ENCODE measurements around the gene STRA6. TPM values are rescaled to one million over a fixed set of nuclear protein-coding genes. Genes with fewer than 3 reads are reported as not detected.

The STRA6 gene
- total RNA-seq, 1 experiment from 2014 or later, result 0.29 TPM

DNA sequence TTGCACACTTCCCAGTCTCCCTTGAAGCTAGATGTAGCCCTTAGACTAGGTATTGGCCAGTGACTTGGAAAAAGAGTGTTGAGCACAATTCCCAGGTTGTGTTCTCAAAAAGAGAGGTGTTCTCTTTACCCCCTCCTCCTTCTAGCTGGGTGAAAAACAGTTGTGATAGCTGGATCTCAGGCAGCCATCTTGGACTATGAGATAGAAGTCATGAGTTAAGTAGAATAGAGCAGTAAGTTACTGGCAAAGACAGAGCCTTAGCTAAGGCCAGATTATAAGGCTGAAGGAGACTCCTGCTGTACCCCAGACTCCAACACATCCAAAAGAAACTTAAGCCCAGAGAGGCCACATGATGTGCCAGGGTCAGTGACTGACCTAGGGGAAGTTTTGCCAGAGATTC is 8.1 kb upstream of the STRA6 start:
- Histone ChIP-seq H3K9ac (ENCODE audit: low read length) (no peak overlapping the region), H3K79me2 (ENCODE audit: low read length) (no peaks in the 10 kb centered on the region), H3K4me1 (ENCODE audit: insufficient read depth, low read length) (peaks cover 13% of the 10 kb centered on the region), H4K20me1 (ENCODE audit: low read length) (no peaks in the 10 kb centered on the region), H3K4me2 (ENCODE audit: low read length) (no peak overlapping the region), H3K9me3 (ENCODE audit: low read length) (no peaks in the 10 kb centered on the region), H3K4me3 (ENCODE audit: low read length) (no peak overlapping the region), H2AFZ (ENCODE audit: low read length) (no peak overlapping the region), H3K27me3 (ENCODE audit: low read length) (no peaks in the 10 kb centered on the region), H3F3A (ENCODE audit: low read length, unreplicated experiment) (no peaks in the 10 kb centered on the region), H3K36me3 (ENCODE audit: low read depth, low read length) (no peaks in the 10 kb centered on the region), H3K27ac (ENCODE audit: low read length) (no peak overlapping the region), H3K9me2 (replicated peaks; ENCODE audit: low read length) (no peaks in the 10 kb centered on the region)
- DNase-seq, result no peak
- TF ChIP-seq CTCF (conservative IDR thresholded peaks at IDR 0.05; ENCODE audit: low read depth, low read length) (no peak), EZH2 (IDR thresholded peaks at IDR 0.05; ENCODE audit: low read length, unreplicated experiment) (no peak), EZH2phosphoT487 (IDR thresholded peaks at IDR 0.05; ENCODE audit: borderline replicate concordance, low read length) (no peak)
- intact Hi-C loops (cut with micrococcal nuclease), result no loop called here
- no TSS peak for BruUV-seq (replicated peaks)
- ChIA-PET POLR2A (ENCODE audit: unreplicated experiment) (no interaction called here), CTCF (no interaction called here)
- no peak for ATAC-seq

GRCh38 chr15:74209997-74210671 is 7.5 kb upstream of the STRA6 start:
- Histone ChIP-seq H3K4me3 (ENCODE audit: low read length) (no peak overlapping the region), H3K27me3 (ENCODE audit: low read length) (no peaks in the 10 kb centered on the region), H3K4me1 (ENCODE audit: insufficient read depth, low read length) (peaks cover 7% of the 10 kb centered on the region), H3K36me3 (ENCODE audit: low read depth, low read length) (no peaks in the 10 kb centered on the region), H3K9ac (ENCODE audit: low read length) (no peak overlapping the region), H3K79me2 (ENCODE audit: low read length) (no peaks in the 10 kb centered on the region), H4K20me1 (ENCODE audit: low read length) (no peaks in the 10 kb centered on the region), H3K9me2 (replicated peaks; ENCODE audit: low read length) (no peaks in the 10 kb centered on the region), H3K4me2 (ENCODE audit: low read length) (no peak overlapping the region), H3F3A (ENCODE audit: low read length, unreplicated experiment) (no peaks in the 10 kb centered on the region), H3K9me3 (ENCODE audit: low read length) (no peaks in the 10 kb centered on the region), H3K27ac (ENCODE audit: low read length) (no peak overlapping the region), H2AFZ (ENCODE audit: low read length) (no peak overlapping the region)
- no peak for TF ChIP-seq CTCF (conservative IDR thresholded peaks at IDR 0.05; ENCODE audit: low read depth, low read length)
- TF ChIP-seq EZH2phosphoT487 (IDR thresholded peaks at IDR 0.05; ENCODE audit: borderline replicate concordance, low read length), result no peak
- no peak for TF ChIP-seq EZH2 (IDR thresholded peaks at IDR 0.05; ENCODE audit: low read length, unreplicated experiment)
- ChIA-PET POLR2A (ENCODE audit: unreplicated experiment) (no interaction called here), CTCF (no interaction called here)
- intact Hi-C loops (cut with micrococcal nuclease), result no loop called here
- BruUV-seq (replicated peaks), result no TSS peak
- no peak for DNase-seq
- ATAC-seq, result no peak

DNA sequence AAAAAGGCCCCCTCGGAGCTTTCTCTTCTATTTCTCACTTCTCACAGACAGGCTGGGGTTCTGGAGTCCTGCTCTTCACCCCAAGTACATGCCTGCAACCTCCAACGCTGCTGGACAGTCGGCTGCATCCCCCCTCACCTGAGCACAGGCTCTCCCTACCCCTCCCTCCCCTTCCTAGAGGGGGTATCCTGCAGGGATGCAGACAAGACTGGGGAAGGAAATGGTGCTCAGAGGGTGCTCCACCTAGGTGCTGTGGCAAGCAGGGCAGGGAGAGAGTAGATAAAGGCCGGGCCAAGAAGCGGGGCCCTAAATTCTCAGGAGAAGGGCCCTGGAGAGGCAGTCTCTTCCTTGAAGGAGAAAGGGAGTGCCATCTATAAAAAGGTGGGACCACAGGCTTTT is 7.0 kb upstream of the STRA6 start:
- Histone ChIP-seq H3K9me3 (ENCODE audit: low read length) (no peaks in the 10 kb centered on the region), H3K4me3 (ENCODE audit: low read length) (no peak overlapping the region), H3K9me2 (replicated peaks; ENCODE audit: low read length) (no peaks in the 10 kb centered on the region), H4K20me1 (ENCODE audit: low read length) (no peaks in the 10 kb centered on the region), H3K27ac (ENCODE audit: low read length) (no peak overlapping the region), H3K36me3 (ENCODE audit: low read depth, low read length) (no peaks in the 10 kb centered on the region), H3K27me3 (ENCODE audit: low read length) (no peaks in the 10 kb centered on the region), H3K9ac (ENCODE audit: low read length) (no peak overlapping the region), H3K4me1 (ENCODE audit: insufficient read depth, low read length) (peaks cover 1% of the 10 kb centered on the region), H2AFZ (ENCODE audit: low read length) (no peak overlapping the region), H3K4me2 (ENCODE audit: low read length) (no peak overlapping the region), H3K79me2 (ENCODE audit: low read length) (no peaks in the 10 kb centered on the region), H3F3A (ENCODE audit: low read length, unreplicated experiment) (no peaks in the 10 kb centered on the region)
- ChIA-PET POLR2A (ENCODE audit: unreplicated experiment) (no interaction called here), CTCF (no interaction called here)
- intact Hi-C loops (cut with micrococcal nuclease), result no loop called here
- no peak for TF ChIP-seq EZH2 (IDR thresholded peaks at IDR 0.05; ENCODE audit: low read length, unreplicated experiment)
- no peak for TF ChIP-seq EZH2phosphoT487 (IDR thresholded peaks at IDR 0.05; ENCODE audit: borderline replicate concordance, low read length)
- no peak for TF ChIP-seq CTCF (conservative IDR thresholded peaks at IDR 0.05; ENCODE audit: low read depth, low read length)
- ATAC-seq (no peak), DNase-seq (no peak)
- no TSS peak for BruUV-seq (replicated peaks)
